Fibroblast of lung (primary cell): Measurements from ENCODE around the gene RUFY3.

ENCODE experiments used
- EZH2 ChIP-seq: IDR thresholded peaks from 2 replicates; pipeline ENCODE4 v1.5.1; 2012; ENCODE audit warnings: low read length, control low read depth, mild to moderate bottlenecking; ENCODE audit errors: missing control alignments
- TF ChIP-seq, protein P1 (sequence below), 2 donors: IDR thresholded peaks in 1 of 2; conservative IDR thresholded peaks in 1 of 2; 1 replicate in 1 of 2; 2 replicates in 1 of 2; pipeline ENCODE4 v1.5.1; 2011 to 2012; ENCODE audit warnings: low read length in 2 of 2, control low read depth in 1 of 2, inconsistent platforms in 1 of 2, low read depth in 1 of 2, mild to moderate bottlenecking in 1 of 2

DNA sequence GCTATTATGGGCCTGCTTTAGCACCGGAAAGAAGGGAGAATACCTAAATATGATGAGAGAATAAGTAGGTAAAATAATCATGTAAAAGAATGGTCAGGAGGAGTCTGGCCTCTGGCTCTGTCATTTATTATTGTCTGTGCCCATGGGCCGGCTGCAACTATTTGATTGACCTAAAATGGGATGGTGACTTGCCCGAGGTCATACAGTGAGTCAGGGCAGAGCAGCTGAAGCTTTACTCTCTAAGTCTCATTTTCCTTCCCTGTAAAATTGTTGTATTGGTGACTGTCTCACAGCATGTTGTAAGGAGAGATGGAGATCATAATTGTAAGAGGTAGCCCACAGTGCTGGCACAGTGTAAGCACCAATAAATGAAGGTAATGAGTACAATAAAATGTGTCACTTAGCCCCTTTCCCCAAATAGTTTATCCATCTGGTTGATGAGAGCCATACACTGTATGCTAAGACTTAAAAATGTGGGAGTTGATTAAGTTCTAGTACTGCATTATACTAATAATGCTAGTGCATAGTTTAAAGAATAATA, 39.6 kb downstream of the RUFY3 start:
- TF ChIP-seq, protein P1, sequence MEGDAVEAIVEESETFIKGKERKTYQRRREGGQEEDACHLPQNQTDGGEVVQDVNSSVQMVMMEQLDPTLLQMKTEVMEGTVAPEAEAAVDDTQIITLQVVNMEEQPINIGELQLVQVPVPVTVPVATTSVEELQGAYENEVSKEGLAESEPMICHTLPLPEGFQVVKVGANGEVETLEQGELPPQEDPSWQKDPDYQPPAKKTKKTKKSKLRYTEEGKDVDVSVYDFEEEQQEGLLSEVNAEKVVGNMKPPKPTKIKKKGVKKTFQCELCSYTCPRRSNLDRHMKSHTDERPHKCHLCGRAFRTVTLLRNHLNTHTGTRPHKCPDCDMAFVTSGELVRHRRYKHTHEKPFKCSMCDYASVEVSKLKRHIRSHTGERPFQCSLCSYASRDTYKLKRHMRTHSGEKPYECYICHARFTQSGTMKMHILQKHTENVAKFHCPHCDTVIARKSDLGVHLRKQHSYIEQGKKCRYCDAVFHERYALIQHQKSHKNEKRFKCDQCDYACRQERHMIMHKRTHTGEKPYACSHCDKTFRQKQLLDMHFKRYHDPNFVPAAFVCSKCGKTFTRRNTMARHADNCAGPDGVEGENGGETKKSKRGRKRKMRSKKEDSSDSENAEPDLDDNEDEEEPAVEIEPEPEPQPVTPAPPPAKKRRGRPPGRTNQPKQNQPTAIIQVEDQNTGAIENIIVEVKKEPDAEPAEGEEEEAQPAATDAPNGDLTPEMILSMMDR (conservative IDR thresholded peaks at IDR 0.05 in 1 of 2, IDR thresholded peaks at IDR 0.05 in 1 of 2; ENCODE audit: low read depth in 1 of 2, low read length in 2 of 2): no peak
- no peak for TF ChIP-seq EZH2
